Natural killer cell (primary cell): ENCODE data around the gene SETX. TPM values are rescaled to one million over a fixed set of nuclear protein-coding genes. Genes with fewer than 3 reads are reported as not detected.

Experiments
- ATAC-seq, 3 donors: fragments of 150-1000 bp in 2 of 3; fragments of 200-7000 bp in 1 of 3; cut with Tn5 transposase; 1 replicate in 1 of 3; 2 replicates in 2 of 3; pipeline ENCODE4 v1.10.0; 2021; ENCODE audit warnings: mild to moderate bottlenecking in 2 of 3, moderate library complexity in 2 of 3
- DNase-seq, 2 donors: peaks; one replicate each; pipeline versions ENCODE4 v3.0.0 to v3.0.0-alpha.2; 2013 to 2021; ENCODE audit warnings: mixed read lengths in 1 of 2
- H3K27ac ChIP-seq: one replicate; pipeline ENCODE4 v1.5.1; 2013; ENCODE audit warnings: mild to moderate bottlenecking, low read length
- H3K27me3 ChIP-seq: one replicate; pipeline ENCODE4 v1.6.1; 2013; ENCODE audit warnings: low read length; ENCODE audit not compliant: control insufficient read depth, insufficient read depth
- H3K36me3 ChIP-seq: one replicate; pipeline ENCODE4 v1.6.1; 2013; ENCODE audit warnings: low read length; ENCODE audit not compliant: control insufficient read depth, insufficient read depth
- H3K4me1 ChIP-seq: one replicate; pipeline ENCODE4 v1.6.1; 2013; ENCODE audit warnings: low read length; ENCODE audit not compliant: control insufficient read depth, insufficient read depth
- H3K4me3 ChIP-seq: one replicate; pipeline ENCODE4 v1.5.1; 2013; ENCODE audit warnings: low read length
- H3K9me3 ChIP-seq: one replicate; pipeline ENCODE4 v1.6.1; 2013; ENCODE audit warnings: low read length; ENCODE audit not compliant: control insufficient read depth, insufficient read depth
- H3K27ac Mint-ChIP-seq, 2 donors: one replicate each; pipeline ENCODE4 v1.8.0; 2022; ENCODE audit warnings: mild to moderate bottlenecking in 2 of 2, mixed read lengths in 2 of 2, moderate library complexity in 1 of 2
- H3K27me3 Mint-ChIP-seq, 2 donors: one replicate each; pipeline ENCODE4 v1.8.0; 2022; ENCODE audit warnings: low read depth in 2 of 2, mixed read lengths in 2 of 2
- H3K36me3 Mint-ChIP-seq: one replicate; pipeline ENCODE4 v1.8.0; 2022; ENCODE audit warnings: mixed read lengths
- H3K4me1 Mint-ChIP-seq, 2 donors: one replicate each; pipeline ENCODE4 v1.8.0; 2022; ENCODE audit warnings: mixed read lengths in 2 of 2
- H3K4me3 Mint-ChIP-seq: one replicate; pipeline ENCODE4 v1.8.0; 2022; ENCODE audit warnings: mild to moderate bottlenecking, moderate library complexity, mixed read lengths
- H3K9me3 Mint-ChIP-seq, 2 donors: one replicate each; pipeline ENCODE4 v1.8.0; 2022; ENCODE audit warnings: mixed read lengths in 2 of 2
- CTCF ChIP-seq: fragments of 200-600 bp; IDR thresholded peaks from one replicate; pipeline ENCODE4 v1.8.0; 2022; ENCODE audit warnings: antibody characterized with exemption
- WGBS: methylation state at CpG from one replicate; pipeline ENCODE4 v1.1.7; 2013; ENCODE audit warnings: missing lambda C conversion rate; ENCODE audit not compliant: insufficient coverage; 5-methylcytosine and 5-hydroxymethylcytosine counted together
- intact Hi-C: fragments of 100-400 bp; cut with micrococcal nuclease; formaldehyde crosslinking; loops from one replicate; pipeline ENCODE4 v1.14.2; 2022
- total RNA-seq, 4 donors: library from RNA; stranded (reverse); fragments of 120-200 nt in 1 of 4; gene quantifications; one replicate each; pipeline versions ENCODE4 v1.2.3 to v1.2.4, GENCODE V29; 2013 to 2022

The SETX gene
- total RNA-seq, 3 donors from 2014 or later (not counting 1 experiment from before 2014, with no cell fraction given), result 85.3 to 109 (median 97.7) TPM

GRCh38 chr9:132312426-132312825, 42.4 kb downstream of the SETX start:
- no peak overlapping the region for H3K4me3 Mint-ChIP-seq
- Histone ChIP-seq H3K36me3 (peaks cover 71% of the 10 kb centered on the region), H3K4me3 (no peak overlapping the region), H3K4me1 (no peaks in the 10 kb centered on the region), H3K27me3 (no peaks in the 10 kb centered on the region), H3K27ac (no peak overlapping the region), H3K9me3 (no peaks in the 10 kb centered on the region)
- intact Hi-C loops, result no loop called here
- H3K4me1 Mint-ChIP-seq, result peaks cover 30 to 40% of the 10 kb centered on the region in 2 donors
- no peaks in the 10 kb centered on the region for H3K27me3 Mint-ChIP-seq
- DNase-seq, result no peak
- H3K27ac Mint-ChIP-seq, result peak overlapping the region; percentile 37 to 45
- no peak for TF ChIP-seq CTCF
- no peak for ATAC-seq
- no peaks in the 10 kb centered on the region for H3K9me3 Mint-ChIP-seq
- peaks cover 17% of the 10 kb centered on the region for H3K36me3 Mint-ChIP-seq

- H3K27ac Mint-ChIP-seq, result peak overlapping the region; percentile 37 to 45
- H3K36me3 ChIP-seq, result peaks cover 71% of the 10 kb centered on the region
- no peak overlapping the region for H3K4me3 ChIP-seq
- peaks cover 30 to 40% of the 10 kb centered on the region in 2 donors for H3K4me1 Mint-ChIP-seq
- intact Hi-C loops, result no loop called here
- no peaks in the 10 kb centered on the region for H3K9me3 ChIP-seq
- no peaks in the 10 kb centered on the region for H3K27me3 ChIP-seq
- WGBS, result 93% methylated on average over 4 of the region's 4 CpGs
- TF ChIP-seq CTCF, result no peak
- no peak for ATAC-seq
- H3K9me3 Mint-ChIP-seq, result no peaks in the 10 kb centered on the region
- H3K4me3 Mint-ChIP-seq, result no peak overlapping the region
- H3K4me1 ChIP-seq, result no peaks in the 10 kb centered on the region
- H3K36me3 Mint-ChIP-seq, result peaks cover 17% of the 10 kb centered on the region
- no peak for DNase-seq
- no peak overlapping the region for H3K27ac ChIP-seq
- no peaks in the 10 kb centered on the region for H3K27me3 Mint-ChIP-seq
Measured at GRCh38 chr9:132311978-132312377, 42.8 kb downstream of the SETX start.

DNA sequence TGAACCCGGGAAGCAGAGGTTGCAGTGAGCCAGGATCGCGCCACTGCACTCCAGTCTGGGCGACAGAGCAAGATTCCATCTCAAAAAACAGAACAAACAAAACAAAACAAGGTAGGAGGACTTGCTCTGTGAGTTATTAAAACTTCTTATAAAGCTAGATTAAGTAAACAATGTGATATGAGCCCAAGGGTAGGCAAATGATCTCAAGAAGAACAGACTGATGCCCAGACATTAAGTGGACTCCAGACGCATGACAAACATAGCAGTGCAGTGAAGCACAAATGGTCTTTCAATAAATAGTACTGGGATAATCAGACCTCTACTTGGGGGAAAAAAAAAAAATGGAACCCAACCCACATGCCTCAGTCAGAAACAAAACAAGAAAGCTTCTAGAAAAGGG, 45.7 kb downstream of the SETX start:
- Mint-ChIP-seq H3K27ac (peak overlapping the region; percentile 14 to 68), H3K4me3 (no peak overlapping the region), H3K4me1 (peaks cover 40 to 54% of the 10 kb centered on the region in 2 donors), H3K27me3 (no peaks in the 10 kb centered on the region), H3K36me3 (peaks cover 17% of the 10 kb centered on the region), H3K9me3 (no peaks in the 10 kb centered on the region)
- intact Hi-C loops, result no loop called here
- no peaks in the 10 kb centered on the region for H3K27me3 ChIP-seq
- ATAC-seq, result no peak
- peaks cover 73% of the 10 kb centered on the region for H3K36me3 ChIP-seq
- no peak for TF ChIP-seq CTCF
- WGBS, result 97% methylated on average over 4 of the region's 5 CpGs
- no peaks in the 10 kb centered on the region for H3K9me3 ChIP-seq
- H3K4me3 ChIP-seq, result no peak overlapping the region
- H3K4me1 ChIP-seq, result no peaks in the 10 kb centered on the region
- DNase-seq, result no peak
- no peak overlapping the region for H3K27ac ChIP-seq

- H3K27me3 ChIP-seq, result no peaks in the 10 kb centered on the region
- DNase-seq (no peak), ATAC-seq (no peak)
- WGBS, result 95% methylated on average over 4 of the region's 6 CpGs
- no peak overlapping the region for H3K4me3 Mint-ChIP-seq
- H3K27ac Mint-ChIP-seq, result no peak overlapping the region
- H3K9me3 Mint-ChIP-seq, result no peaks in the 10 kb centered on the region
- H3K27ac ChIP-seq, result no peak overlapping the region
- H3K36me3 ChIP-seq, result peaks cover 73% of the 10 kb centered on the region
- intact Hi-C loops, result no loop called here
- H3K36me3 Mint-ChIP-seq, result peaks cover 21% of the 10 kb centered on the region
- H3K4me3 ChIP-seq, result no peak overlapping the region
- H3K4me1 Mint-ChIP-seq, result peaks cover 27 to 29% of the 10 kb centered on the region in 2 donors
- H3K27me3 Mint-ChIP-seq, result no peaks in the 10 kb centered on the region
- H3K9me3 ChIP-seq, result no peaks in the 10 kb centered on the region
- no peaks in the 10 kb centered on the region for H3K4me1 ChIP-seq
- no peak for TF ChIP-seq CTCF
Measured at GRCh38 chr9:132301521-132301920, 53.3 kb downstream of the SETX start.
